GM23338 (cell line): ENCODE measurements around the gene WNK1. TPM values are rescaled to one million over a fixed set of nuclear protein-coding genes. Genes with fewer than 3 reads are reported as not detected.

Source experiments
- ATAC-seq: fragments of 200-7000 bp; cut with Tn5 transposase; 3 replicates; pipeline ENCODE4 v1.9.1; 2020
- DNase-seq: peaks from one replicate; pipeline ENCODE4 v3.0.0-alpha.2; 2015; ENCODE audit warnings: low spot score
- H2AFZ ChIP-seq: fragments of 200-600 bp; sonication (generic); 2 replicates; pipeline ENCODE4 v1.8.0; 2016; ENCODE audit warnings: antibody characterized with exemption, mild to moderate bottlenecking, moderate library complexity
- H3F3A ChIP-seq: fragments of 200-600 bp; sonication (generic); replicated peaks from 2 replicates; pipeline ENCODE4 v1.8.0; 2017; ENCODE audit warnings: antibody characterized with exemption, mixed run types, low read depth
- H3K27ac ChIP-seq: fragments of 200-600 bp; sonication (generic); 2 replicates; pipeline ENCODE4 v1.6.1; 2016; ENCODE audit warnings: low read depth
- H3K27me3 ChIP-seq: fragments of 200-600 bp; sonication (generic); 2 replicates; pipeline ENCODE4 v1.8.0; 2016; ENCODE audit warnings: mild to moderate bottlenecking, mixed run types, moderate library complexity; ENCODE audit not compliant: insufficient read depth
- H3K36me3 ChIP-seq: fragments of 200-600 bp; sonication (generic); 2 replicates; pipeline ENCODE4 v1.8.0; 2016; ENCODE audit warnings: mild to moderate bottlenecking; ENCODE audit not compliant: insufficient read depth
- H3K4me1 ChIP-seq: fragments of 200-600 bp; sonication (generic); 2 replicates; pipeline ENCODE4 v1.8.0; 2016; ENCODE audit warnings: mild to moderate bottlenecking, moderate library complexity; ENCODE audit not compliant: insufficient read depth
- H3K4me2 ChIP-seq: fragments of 200-600 bp; sonication (generic); 2 replicates; pipeline ENCODE4 v1.7.1; 2017; ENCODE audit warnings: mixed run types
- H3K4me3 ChIP-seq: fragments of 200-600 bp; sonication (generic); 2 replicates; pipeline ENCODE4 v1.6.1; 2016; ENCODE audit warnings: mixed run types
- H3K79me2 ChIP-seq: fragments of 200-600 bp; sonication (generic); replicated peaks from 2 replicates; pipeline ENCODE4 v1.8.0; 2017; ENCODE audit warnings: mild to moderate bottlenecking; ENCODE audit not compliant: insufficient read depth
- H3K9me2 ChIP-seq: fragments of 200-600 bp; sonication (generic); 2 replicates; pipeline ENCODE4 v1.8.0; 2017; ENCODE audit not compliant: insufficient read depth
- H4K20me1 ChIP-seq: fragments of 200-600 bp; sonication (generic); replicated peaks from 2 replicates; pipeline ENCODE4 v1.8.0; 2017; ENCODE audit warnings: mild to moderate bottlenecking; ENCODE audit not compliant: insufficient read depth
- H3K27ac Mint-ChIP-seq: 2 replicates; pipeline ENCODE4 v1.8.0; 2020; ENCODE audit warnings: inconsistent platforms, mild to moderate bottlenecking, moderate library complexity, mixed read lengths
- H3K27me3 Mint-ChIP-seq: 3 replicates; pipeline ENCODE4 v1.8.0; 2022; ENCODE audit warnings: low read depth, mild to moderate bottlenecking, moderate library complexity, mixed read lengths, inconsistent platforms; ENCODE audit not compliant: insufficient read depth, poor library complexity
- H3K36me3 Mint-ChIP-seq: 3 replicates; pipeline ENCODE4 v1.8.0; 2021; ENCODE audit warnings: low read depth, mild to moderate bottlenecking, inconsistent platforms, moderate library complexity, mixed read lengths
- H3K4me1 Mint-ChIP-seq: 3 replicates; pipeline ENCODE4 v1.8.0; 2020; ENCODE audit warnings: mild to moderate bottlenecking, inconsistent platforms, mixed read lengths
- H3K4me3 Mint-ChIP-seq: 3 replicates; pipeline ENCODE4 v1.8.0; 2021; ENCODE audit warnings: moderate library complexity, mild to moderate bottlenecking, inconsistent platforms, mixed read lengths
- H3K9me3 Mint-ChIP-seq: 3 replicates; pipeline ENCODE4 v1.8.0; 2020; ENCODE audit warnings: moderate library complexity, mild to moderate bottlenecking, inconsistent platforms, mixed read lengths
- CREB1 ChIP-seq: fragments of 250-450 bp; sonication (Bioruptor Pico); IDR thresholded peaks from 2 replicates; pipeline ENCODE4 v1.5.0; 2020; ENCODE audit warnings: low read depth, mild to moderate bottlenecking, moderate library complexity
- CTCF ChIP-seq, 2 experiments: fragments of 200-600 bp in 1 of 2; sonication (generic) in 1 of 2; conservative IDR thresholded peaks; 2 replicates each; pipeline versions ENCODE4 v1.5.1 to v1.6.1; 2016 to 2017; ENCODE audit warnings: antibody characterized with exemption in 2 of 2, low read depth in 2 of 2, mild to moderate bottlenecking in 2 of 2, moderate library complexity in 1 of 2
- ETS1 ChIP-seq: IDR thresholded peaks from 2 replicates; pipeline ENCODE4 v1.6.1; 2016; ENCODE audit warnings: antibody characterized with exemption
- EZH2 ChIP-seq: fragments of 200-600 bp; sonication (generic); IDR thresholded peaks from one replicate; pipeline ENCODE4 v1.8.0; 2017; ENCODE audit warnings: antibody characterized with exemption, mild to moderate bottlenecking, low read depth; ENCODE audit not compliant: unreplicated experiment
- EZH2phosphoT487 ChIP-seq: fragments of 200-600 bp; sonication (generic); IDR thresholded peaks from one replicate; pipeline ENCODE4 v1.8.1; 2018; ENCODE audit warnings: antibody characterized with exemption; ENCODE audit not compliant: unreplicated experiment
- JUNB ChIP-seq: IDR thresholded peaks from one replicate; pipeline ENCODE4 v1.6.1; 2016; ENCODE audit warnings: antibody characterized with exemption; ENCODE audit not compliant: unreplicated experiment
- NANOG ChIP-seq: IDR thresholded peaks from 2 replicates; pipeline ENCODE4 v1.6.1; 2016; ENCODE audit warnings: antibody characterized with exemption, borderline replicate concordance
- POLR2AphosphoS5 ChIP-seq: IDR thresholded peaks from 2 replicates; pipeline ENCODE4 v1.6.1; 2016; ENCODE audit warnings: antibody characterized with exemption, low read depth
- STAT1 ChIP-seq: IDR thresholded peaks from one replicate; pipeline ENCODE4 v1.6.1; 2016; ENCODE audit warnings: antibody characterized with exemption; ENCODE audit not compliant: unreplicated experiment
- ZNF114 ChIP-seq: fragments of 250-450 bp; sonication (Bioruptor Pico); IDR thresholded peaks from 2 replicates; pipeline ENCODE4 v1.5.0; 2020; ENCODE audit warnings: mild to moderate bottlenecking, moderate library complexity
- ZNF331 ChIP-seq: fragments of 250-450 bp; sonication (Bioruptor Pico); IDR thresholded peaks from 2 replicates; pipeline ENCODE4 v1.5.0; 2020; ENCODE audit warnings: low read depth, mild to moderate bottlenecking, moderate library complexity
- ZNF462 ChIP-seq: fragments of 250-450 bp; sonication (Bioruptor Pico); IDR thresholded peaks from 2 replicates; pipeline ENCODE4 v1.5.0; 2020; ENCODE audit warnings: mild to moderate bottlenecking, moderate library complexity
- polyA plus RNA-seq: library from polyadenylated mRNA; unstranded; fragments of >200 nt; fragmentation: Nextera tagmentation; extraction: Ambion mirVana; gene quantifications from 2 replicates; pipeline ENCODE4 v1.2.1, GENCODE V29; 2016
- total RNA-seq: library from RNA; depleted of rRNA; stranded (reverse); fragments of >200 nt; shearing (Covaris generic); gene quantifications from 2 replicates; pipeline ENCODE4 v1.2.3, GENCODE V29; 2014
- TF ChIP-seq, protein P1 (sequence below): IDR thresholded peaks from one replicate; pipeline ENCODE4 v1.6.1; 2018; ENCODE audit warnings: antibody characterized with exemption; ENCODE audit not compliant: unreplicated experiment

WNK1 gene
- total and polyA plus RNA-seq, 2 experiments from 2014 or later = 86.8 to 114 TPM

GRCh38 chr12:738712-739111, 13.7 kb upstream of the WNK1 start:
- DNase-seq (no peak), ATAC-seq (no peak)
- Histone ChIP-seq H3K27ac (no peak overlapping the region), H3F3A (no peaks in the 10 kb centered on the region), H3K4me1 (no peaks in the 10 kb centered on the region), H4K20me1 (no peaks in the 10 kb centered on the region), H3K4me3 (no peak overlapping the region), H2AFZ (peak overlapping the region; percentile 24; the same call in 1 of the 2 replicates), H3K9me2 (no peaks in the 10 kb centered on the region), H3K4me2 (no peak overlapping the region), H3K27me3 (no peaks in the 10 kb centered on the region), H3K36me3 (no peaks in the 10 kb centered on the region), H3K79me2 (no peaks in the 10 kb centered on the region)
- Mint-ChIP-seq H3K27ac (no peak overlapping the region), H3K4me1 (no peaks in the 10 kb centered on the region), H3K4me3 (no peak overlapping the region), H3K9me3 (no peaks in the 10 kb centered on the region), H3K36me3 (no peaks in the 10 kb centered on the region), H3K27me3 (peaks cover 5% of the 10 kb centered on the region)
- TF ChIP-seq JUNB = no peak
- TF ChIP-seq, protein P1, sequence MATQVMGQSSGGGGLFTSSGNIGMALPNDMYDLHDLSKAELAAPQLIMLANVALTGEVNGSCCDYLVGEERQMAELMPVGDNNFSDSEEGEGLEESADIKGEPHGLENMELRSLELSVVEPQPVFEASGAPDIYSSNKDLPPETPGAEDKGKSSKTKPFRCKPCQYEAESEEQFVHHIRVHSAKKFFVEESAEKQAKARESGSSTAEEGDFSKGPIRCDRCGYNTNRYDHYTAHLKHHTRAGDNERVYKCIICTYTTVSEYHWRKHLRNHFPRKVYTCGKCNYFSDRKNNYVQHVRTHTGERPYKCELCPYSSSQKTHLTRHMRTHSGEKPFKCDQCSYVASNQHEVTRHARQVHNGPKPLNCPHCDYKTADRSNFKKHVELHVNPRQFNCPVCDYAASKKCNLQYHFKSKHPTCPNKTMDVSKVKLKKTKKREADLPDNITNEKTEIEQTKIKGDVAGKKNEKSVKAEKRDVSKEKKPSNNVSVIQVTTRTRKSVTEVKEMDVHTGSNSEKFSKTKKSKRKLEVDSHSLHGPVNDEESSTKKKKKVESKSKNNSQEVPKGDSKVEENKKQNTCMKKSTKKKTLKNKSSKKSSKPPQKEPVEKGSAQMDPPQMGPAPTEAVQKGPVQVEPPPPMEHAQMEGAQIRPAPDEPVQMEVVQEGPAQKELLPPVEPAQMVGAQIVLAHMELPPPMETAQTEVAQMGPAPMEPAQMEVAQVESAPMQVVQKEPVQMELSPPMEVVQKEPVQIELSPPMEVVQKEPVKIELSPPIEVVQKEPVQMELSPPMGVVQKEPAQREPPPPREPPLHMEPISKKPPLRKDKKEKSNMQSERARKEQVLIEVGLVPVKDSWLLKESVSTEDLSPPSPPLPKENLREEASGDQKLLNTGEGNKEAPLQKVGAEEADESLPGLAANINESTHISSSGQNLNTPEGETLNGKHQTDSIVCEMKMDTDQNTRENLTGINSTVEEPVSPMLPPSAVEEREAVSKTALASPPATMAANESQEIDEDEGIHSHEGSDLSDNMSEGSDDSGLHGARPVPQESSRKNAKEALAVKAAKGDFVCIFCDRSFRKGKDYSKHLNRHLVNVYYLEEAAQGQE = no peak
- no peak for TF ChIP-seq NANOG
- TF ChIP-seq ZNF114 (CRISPR knock-in tag) = no peak
- no peak for TF ChIP-seq ZNF462 (CRISPR knock-in tag)
- TF ChIP-seq EZH2 = no peak
- TF ChIP-seq CREB1 (CRISPR knock-in tag) = no peak
- TF ChIP-seq CTCF (conservative IDR thresholded peaks at IDR 0.05; ENCODE audit: low read depth in 2 of 2) = no peak
- TF ChIP-seq ZNF331 (CRISPR knock-in tag) = no peak
- no peak for TF ChIP-seq ETS1
- no peak for TF ChIP-seq POLR2AphosphoS5
- no peak for TF ChIP-seq EZH2phosphoT487
- no peak for TF ChIP-seq STAT1
